Fibroblast of pulmonary artery (primary cell): ENCODE results near the gene AHNAK2.
"Not testable (repeated sequence)": the region's sequence is repeated elsewhere in the genome, so short reads cannot be mapped to it uniquely, and the experiment has no call there.

Experiments
- DNase-seq: peaks from one replicate; pipeline ENCODE4 v3.0.0-alpha.2; 2010; ENCODE audit warnings: low read depth
- H3K4me3 ChIP-seq: replicated peaks from 2 replicates; pipeline ENCODE4 v1.5.1; 2011; ENCODE audit warnings: low read depth, mild to moderate bottlenecking, control low read depth, low read length, moderate library complexity
- CTCF ChIP-seq: IDR thresholded peaks from 2 replicates; pipeline ENCODE4 v1.5.1; 2011; ENCODE audit warnings: mild to moderate bottlenecking, control low read depth, low read length, inconsistent platforms; ENCODE audit errors: missing control alignments

Gene AHNAK2

GRCh38 chr14:104950021-104950420, 28.2 kb downstream of the AHNAK2 start:
- no peak for DNase-seq
- no peak overlapping the region for H3K4me3 ChIP-seq
- no peak for TF ChIP-seq CTCF

- not testable (repeated sequence) for DNase-seq, H3K4me3 ChIP-seq
Observed at GRCh38 chr14:104949406-104949955, 28.7 kb downstream of the AHNAK2 start.

- no peak overlapping the region for H3K4me3 ChIP-seq
- TF ChIP-seq CTCF = no peak
- DNase-seq = no peak
Observed at GRCh38 chr14:104948736-104949031, 29.5 kb downstream of the AHNAK2 start.

GRCh38 chr14:104947881-104948735, 30.1 kb downstream of the AHNAK2 start:
- DNase-seq, H3K4me3 ChIP-seq: not testable (repeated sequence)

- not testable (repeated sequence) for DNase-seq, H3K4me3 ChIP-seq
Observed at GRCh38 chr14:104947201-104947600, 31.0 kb downstream of the AHNAK2 start.

GRCh38 chr14:104945986-104946965, 31.9 kb downstream of the AHNAK2 start:
- not testable (repeated sequence) for DNase-seq

GRCh38 chr14:104945266-104945665, 32.9 kb downstream of the AHNAK2 start:
- DNase-seq, H3K4me3 ChIP-seq: not testable (repeated sequence)

More at GRCh38 chr14:104945986-104946965, 31.9 kb downstream of the AHNAK2 start:
- not testable (repeated sequence) for H3K4me3 ChIP-seq

GRCh38 chr14:104944436-104945205, 33.6 kb downstream of the AHNAK2 start:
- not testable (repeated sequence) for DNase-seq, H3K4me3 ChIP-seq

- H3K4me3 ChIP-seq, DNase-seq: not testable (repeated sequence)
Observed at GRCh38 chr14:104944016-104944308, 34.2 kb downstream of the AHNAK2 start.

GRCh38 chr14:104943216-104944015, 34.8 kb downstream of the AHNAK2 start:
- DNase-seq, H3K4me3 ChIP-seq: not testable (repeated sequence)
